NOMO-1 treated with DMSO at 0.1 percent for 48 hours (cell line): ENCODE results near the gene CFAP46.
"Not testable (repeated sequence)": the region's sequence is repeated elsewhere in the genome, so short reads cannot be mapped to it uniquely, and the experiment has no call there.

Source experiments
- DNase-seq: peaks from one replicate; lab custom pipeline; 2025; ENCODE audit not compliant: unreplicated experiment; lab: John Stamatoyannopoulos, UW

Gene CFAP46

DNA sequence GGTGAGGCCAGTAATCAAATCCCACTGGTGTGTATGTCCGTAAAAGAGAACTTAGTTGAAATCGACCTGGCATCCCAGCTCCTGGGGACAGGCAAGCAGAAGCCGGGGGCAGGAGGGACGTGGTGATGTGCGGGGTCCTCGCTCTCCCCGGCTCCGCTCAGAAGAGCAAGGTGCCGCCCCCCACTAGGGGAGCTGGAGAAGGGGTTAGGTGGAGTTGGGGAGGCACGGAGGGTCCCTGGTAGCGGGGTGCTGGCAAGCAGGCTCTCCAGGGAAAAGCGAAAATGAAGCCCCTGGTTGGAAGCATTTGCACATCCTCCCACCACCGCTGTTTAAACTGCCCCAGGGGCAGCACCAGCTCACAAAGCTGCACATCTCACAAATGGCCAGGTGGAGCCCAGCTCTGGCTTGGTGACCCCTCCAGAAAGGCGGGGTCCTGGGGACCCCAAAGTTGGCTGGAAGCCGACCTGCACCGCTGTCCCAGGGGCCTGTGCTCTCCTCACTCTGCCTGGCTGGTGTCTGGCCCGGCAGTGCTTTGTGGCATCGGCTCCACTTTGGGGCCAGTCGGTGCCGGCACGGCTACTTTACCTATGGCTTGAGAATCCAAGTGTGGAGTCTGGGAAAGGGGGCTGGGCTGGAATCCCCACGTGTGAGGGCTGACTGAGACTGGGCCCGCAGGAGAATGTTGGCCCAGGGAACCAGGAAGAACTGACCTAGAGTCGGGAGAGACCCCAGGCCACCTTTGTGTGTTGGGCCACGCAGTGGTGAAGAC lies 2.9 kb upstream of the CFAP46 start:
- no peak for DNase-seq

DNA sequence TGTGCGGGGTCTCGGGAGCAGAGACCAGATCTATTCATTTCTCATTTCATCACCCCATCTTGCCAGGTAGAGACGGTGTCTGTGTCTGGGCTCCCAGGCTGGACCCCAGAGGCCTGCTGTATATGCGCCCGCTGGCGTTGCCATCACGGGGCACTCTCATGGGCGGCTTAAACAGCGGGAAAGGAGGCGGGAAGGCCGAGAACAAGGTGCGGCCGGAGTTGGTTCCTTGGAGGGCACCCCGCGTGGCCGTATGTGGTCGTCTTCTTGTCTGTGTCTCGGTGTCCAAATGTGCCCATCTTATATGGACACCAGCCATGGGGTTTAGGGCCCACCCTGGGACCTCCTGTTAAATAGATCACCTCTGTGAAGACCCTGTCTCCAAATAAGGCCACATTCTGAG lies 2.1 kb upstream of the CFAP46 start:
- no peak for DNase-seq

DNA sequence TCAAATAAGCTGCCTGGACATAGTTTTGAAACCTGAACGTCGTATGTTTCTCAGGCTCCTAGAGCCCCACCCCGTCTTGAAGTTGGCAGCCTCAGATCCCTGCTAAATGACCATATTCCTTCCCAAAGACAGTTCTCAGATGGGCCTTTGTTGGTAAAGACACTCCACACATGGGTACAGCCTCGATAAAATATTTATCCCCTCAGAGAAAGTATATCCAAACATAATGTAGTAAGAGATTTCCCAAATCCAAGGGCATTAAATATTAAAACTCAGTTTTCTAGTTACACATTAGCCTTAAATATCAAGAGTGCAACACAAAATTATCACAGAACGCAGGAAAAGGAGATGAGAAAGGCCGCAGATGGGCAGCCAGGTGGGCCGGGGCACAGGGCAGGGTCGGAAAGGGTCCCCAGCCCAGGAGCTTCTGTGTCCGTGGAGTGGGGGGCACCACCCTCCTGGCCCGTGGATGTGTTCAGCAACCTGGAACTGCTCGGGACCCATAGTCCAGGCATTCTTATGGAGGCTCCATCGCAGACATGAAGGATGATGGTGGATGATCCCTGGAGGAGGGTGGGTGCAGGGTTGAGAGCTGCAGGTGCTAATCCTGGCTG lies 1.5 kb upstream of the CFAP46 start:
- DNase-seq, result no peak

DNA sequence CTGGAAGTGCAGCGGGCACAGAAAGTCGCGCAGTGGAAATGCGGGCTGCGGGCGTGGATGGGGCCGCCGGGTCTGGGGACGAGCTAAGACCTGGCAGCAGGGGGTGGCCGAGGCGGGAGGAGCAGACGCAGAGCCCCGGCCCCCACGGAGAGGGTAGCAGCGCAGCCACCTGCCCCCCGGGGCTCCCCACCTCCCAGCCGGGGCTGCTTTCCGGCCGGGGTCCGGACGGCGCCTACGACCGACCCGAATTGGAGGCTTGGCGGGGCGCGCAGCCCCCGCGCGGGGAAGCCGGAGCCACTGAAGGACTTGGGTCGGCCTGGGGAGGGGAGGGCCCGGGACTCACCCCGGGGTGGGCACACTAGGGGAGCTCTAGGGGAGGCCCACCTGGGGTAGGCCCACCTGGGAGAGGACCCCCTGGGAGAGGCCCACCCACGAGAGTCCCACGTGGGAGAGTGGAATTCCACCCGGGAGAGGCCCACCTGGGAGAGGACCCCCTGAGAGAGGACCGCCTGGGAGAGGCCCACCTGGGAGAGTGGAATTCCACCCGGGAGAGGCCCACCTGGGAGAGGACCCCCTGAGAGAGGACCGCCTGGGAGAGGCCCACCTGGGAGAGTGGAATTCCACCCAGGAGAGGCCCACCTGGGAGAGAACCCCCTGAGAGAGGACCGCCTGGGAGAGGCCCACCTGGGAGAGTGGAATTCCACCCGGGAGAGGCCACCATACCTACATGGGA lies 854 bp upstream of the CFAP46 start:
- no peak for DNase-seq

DNA sequence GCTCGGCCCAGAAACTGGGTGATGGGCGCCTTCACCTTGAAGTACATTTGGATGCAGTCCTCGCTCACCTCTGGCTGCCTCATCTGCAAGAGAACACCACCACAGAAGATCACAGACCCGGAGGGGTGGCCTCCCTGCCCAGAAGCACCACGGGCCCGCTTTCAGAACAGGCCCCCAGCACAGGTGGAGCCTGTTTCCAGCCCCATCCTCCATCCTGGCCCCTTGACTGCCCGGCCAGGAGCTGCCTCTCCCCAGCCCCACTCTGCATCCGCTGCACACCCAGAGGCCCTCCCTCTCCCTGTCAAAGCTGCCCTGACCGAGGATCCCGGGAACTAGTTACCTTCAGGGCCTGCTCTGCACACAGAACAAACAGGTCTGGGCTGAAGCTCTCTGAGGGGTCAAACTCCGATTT lies 724 bp downstream of the CFAP46 start:
- no peak for DNase-seq

DNA sequence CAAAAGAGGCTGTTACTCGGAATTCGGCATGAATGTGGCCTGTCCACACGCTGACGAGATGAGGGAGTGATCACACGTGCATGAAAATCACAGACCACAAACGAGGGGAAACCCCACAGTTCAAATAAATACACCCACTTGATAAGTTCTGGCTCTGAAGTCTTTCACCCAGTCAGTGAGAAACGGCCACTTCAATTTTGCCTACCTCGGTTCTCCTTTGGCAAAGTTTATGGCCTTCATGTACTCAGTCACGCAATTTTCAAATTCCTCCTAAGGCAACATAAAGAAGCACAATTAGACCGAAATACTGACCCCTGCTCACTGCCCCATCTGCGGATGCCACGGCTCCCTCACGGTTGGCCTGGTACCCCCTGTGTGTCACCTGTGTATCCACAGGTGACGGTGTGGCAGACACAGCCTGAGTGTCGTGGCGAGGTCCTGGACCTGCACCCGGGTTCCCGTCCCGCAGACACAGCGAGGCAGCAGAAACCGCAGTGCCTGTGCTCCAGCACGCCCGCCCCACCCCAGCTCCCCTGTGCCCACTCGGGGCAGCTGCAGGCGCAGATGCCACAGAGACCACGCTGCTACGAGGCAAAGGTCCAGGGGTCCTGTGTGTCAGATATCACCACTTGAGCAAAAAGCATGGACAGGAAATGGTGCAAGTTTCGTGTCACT lies 1.4 kb downstream of the CFAP46 start:
- no peak for DNase-seq

DNA sequence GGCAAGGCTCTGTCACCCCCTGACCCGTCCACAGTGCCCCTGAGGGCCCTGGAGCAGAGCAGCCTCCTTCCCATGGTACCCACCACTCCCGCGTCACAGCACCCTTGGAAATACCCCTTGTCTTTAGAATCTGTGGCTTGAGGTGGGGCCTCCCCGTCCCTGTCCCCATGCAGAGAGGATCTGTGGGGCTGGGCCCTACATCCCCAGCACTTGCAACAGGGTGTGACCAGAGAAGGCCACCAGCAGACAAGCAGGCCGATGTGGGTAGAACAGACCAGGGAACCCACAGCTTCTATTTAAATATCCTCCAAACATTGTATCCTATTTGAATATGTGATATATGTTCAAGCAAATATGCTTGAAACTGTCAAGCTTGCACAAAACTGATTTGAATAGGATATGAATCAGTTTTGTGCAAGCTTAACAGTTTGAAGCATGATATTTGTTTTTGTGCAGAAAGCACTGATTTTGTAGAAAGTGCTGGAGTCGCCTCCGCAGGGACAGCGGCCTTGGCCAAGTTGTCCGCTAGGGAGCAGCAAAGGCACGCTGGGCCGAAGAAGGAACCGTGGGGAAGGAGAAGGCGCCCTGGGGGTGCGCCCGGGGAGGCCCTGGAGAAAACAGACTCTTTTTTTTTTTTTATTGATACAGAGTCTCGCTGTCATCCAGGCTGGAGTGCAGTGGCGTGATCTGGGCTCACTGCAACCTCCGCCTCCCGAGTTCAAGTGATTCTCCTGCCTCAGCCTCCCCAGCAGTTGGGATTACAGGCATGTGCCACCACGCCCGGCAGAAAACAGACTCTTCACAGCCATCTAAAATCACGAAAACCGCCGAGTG lies 2.2 kb downstream of the CFAP46 start:
- peak; percentile 53 for DNase-seq

DNA sequence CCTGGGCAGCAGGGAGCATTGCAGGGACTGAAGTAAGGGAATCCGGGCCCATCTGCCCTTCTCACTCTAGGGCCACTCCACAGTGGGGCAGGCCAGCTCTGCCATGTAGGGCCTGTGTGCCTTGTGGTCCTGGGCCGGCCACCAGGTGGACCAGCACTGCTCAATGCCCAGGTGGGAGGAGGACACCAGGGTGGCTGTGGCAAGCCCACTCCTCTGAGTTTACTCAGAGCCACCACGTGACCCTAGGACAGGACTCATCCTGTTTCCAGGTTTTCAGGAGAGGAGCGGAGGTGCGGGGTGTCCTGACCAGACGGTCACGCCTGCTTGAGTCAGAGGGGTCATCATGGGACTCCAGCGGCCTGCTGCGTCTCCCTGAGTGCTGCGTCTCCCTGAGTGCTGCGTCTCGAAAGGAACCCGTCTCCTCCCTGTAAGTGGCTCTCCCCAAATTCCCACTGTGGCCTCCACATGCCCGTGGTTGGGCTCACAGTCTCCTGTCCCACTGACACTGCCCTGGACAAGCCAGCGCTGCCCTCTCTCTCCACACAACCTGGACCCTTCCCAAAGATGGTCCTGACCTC lies 2.9 kb downstream of the CFAP46 start:
- no peak for DNase-seq

DNA sequence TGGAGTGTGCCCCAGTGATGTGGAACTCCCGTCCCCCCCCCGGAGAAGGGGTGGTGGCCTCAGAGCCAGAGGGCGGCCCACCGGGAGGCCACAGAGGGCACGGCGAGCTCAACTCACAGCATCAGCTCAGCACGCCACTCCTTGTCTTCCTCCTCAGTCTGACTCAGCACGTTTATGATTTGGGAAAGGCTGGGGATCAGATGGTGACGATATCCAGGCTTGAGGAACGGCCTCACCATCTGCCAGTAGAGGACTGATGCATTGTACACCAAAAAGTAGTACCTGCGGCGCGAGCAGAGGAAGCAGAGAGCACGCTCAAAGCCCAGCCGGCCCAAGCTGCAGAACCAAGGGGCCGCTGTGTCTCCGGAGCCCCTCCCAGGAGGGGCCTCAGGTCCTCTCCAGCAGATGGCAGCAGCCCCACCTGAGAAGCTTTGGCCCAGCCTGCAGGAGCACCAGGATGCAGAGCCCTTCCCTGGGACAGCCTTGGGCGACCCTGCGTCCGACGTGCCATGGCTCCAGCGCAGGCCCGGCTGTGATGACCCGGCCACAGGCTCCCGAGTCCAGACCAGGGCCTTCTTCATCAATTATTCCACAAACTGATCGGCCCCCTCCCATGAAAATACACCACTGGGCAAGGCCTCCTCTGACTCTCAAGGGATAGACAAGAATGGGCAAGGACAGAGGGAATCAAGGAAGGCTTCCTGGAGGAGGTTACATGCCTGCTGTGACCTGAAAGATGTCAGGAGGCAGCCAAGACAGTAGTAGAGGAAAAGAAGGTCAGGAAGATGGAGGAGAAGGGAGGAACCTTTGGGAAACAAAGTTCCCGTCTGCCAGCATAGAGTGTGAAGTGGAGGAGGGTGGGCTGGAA lies 3.7 kb downstream of the CFAP46 start:
- no peak for DNase-seq

DNA sequence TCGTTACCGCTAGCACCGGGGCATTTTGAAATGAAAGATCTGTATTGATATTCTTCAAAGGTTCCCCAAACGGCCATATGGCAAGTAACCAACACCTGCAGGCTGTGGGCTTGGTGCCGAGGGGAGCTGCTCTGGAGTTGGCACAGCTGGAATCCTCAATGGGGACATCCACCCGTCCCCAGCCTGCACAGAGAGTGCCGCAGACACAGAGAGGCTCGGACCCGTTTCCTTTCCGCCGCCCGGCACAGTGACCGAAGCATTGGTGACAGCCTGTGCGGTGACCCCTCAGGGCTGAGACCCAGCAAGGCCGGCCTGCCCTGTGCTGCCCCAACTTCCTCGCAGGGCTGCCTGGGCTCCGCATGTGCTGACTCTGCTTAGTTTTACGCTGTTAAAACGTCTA lies 4.5 kb downstream of the CFAP46 start:
- no peak for DNase-seq

DNA sequence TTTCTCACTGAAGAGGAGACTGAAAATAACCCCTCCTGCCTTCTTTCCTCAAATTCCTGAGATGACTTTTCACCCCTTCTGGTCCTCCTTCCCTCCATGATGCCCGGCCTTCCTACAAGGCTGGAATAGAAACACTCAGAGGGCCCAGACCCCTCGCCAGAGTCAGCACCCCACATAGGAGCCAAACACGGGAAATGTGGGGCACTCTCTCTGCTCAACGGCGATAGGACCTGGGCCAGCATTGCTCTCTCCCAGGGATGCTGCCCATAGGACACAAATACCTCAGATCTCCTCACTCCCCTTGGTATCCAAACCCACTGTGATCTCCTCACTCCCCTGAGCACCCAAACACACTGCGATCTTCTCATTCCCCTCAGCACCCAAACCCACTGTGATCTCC lies 7.4 kb downstream of the CFAP46 start:
- DNase-seq, result no peak

DNA sequence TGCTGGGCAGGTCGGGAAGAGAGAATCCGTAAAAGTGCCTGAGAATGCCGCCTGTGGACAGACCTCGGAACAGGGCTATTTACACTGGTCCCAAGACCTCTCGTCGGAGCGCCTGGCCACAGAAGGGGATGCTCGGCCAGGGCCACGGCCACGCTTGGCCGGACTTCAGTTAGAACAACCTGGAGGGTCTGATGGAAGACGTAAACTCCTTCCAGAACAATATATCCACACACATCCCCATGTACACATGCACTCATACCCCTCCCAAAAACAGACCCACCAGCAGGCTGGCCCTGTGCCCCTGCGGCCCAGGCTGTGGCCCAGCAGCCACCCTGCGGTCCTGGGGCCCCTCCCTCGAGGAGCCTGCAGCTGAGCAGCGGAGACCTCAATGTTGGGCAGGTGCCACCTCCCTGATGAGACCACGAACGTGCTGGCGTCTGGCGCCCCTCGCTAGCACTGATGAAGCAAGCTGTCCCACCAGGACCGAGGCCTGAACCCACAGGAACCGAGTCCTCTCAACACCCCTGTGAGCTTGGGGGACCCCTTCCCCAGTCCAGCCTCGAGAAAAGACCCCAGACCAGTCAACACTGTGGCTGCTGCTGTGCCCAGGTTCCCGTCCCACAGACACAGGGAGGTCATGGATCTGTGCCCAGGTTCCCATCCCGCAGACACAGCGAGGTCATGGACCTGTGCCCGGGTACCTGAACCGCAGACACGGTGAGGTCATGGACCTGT lies 8.9 kb downstream of the CFAP46 start:
- DNase-seq, result no peak

DNA sequence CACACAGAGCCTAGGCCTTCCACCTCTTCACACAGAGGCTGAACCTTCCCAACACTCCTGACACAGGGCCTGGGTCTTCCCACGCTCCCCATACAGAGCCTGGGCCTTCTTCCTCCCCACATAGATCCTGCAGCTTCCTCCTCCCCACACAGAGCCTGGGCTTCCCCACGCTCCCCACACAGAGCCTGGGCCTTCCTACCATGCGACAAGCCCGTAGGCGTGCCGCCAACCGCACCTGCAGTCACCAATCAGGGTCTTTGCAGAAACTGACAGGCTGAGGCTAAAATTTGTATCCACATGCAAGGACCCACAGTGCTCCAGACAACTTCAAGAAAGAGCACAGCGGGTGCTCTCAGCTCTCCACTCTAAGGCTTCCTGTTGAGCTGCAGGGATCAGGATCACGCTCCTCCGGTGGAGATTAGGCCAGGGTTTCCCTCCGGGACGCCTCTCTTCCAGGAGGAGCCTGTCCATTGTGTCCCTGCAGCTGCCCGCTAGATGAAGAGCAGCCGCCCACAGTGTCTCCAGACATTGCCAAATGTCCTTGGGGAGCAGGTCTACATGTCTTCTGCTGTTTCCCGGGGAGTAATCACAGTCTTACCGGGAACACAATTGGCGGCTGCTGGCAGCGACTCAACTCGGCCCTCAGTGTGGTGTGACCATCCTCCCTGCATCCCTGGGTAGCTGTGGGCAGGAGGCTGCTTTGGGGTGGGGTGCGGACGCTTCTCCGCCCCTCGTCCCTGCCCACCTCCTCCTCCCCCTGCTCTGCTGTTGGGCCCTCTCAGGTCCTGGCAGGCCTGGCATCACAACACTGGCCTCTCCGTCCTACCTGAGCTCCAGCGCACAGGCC lies 9.7 kb downstream of the CFAP46 start:
- DNase-seq, result no peak

DNA sequence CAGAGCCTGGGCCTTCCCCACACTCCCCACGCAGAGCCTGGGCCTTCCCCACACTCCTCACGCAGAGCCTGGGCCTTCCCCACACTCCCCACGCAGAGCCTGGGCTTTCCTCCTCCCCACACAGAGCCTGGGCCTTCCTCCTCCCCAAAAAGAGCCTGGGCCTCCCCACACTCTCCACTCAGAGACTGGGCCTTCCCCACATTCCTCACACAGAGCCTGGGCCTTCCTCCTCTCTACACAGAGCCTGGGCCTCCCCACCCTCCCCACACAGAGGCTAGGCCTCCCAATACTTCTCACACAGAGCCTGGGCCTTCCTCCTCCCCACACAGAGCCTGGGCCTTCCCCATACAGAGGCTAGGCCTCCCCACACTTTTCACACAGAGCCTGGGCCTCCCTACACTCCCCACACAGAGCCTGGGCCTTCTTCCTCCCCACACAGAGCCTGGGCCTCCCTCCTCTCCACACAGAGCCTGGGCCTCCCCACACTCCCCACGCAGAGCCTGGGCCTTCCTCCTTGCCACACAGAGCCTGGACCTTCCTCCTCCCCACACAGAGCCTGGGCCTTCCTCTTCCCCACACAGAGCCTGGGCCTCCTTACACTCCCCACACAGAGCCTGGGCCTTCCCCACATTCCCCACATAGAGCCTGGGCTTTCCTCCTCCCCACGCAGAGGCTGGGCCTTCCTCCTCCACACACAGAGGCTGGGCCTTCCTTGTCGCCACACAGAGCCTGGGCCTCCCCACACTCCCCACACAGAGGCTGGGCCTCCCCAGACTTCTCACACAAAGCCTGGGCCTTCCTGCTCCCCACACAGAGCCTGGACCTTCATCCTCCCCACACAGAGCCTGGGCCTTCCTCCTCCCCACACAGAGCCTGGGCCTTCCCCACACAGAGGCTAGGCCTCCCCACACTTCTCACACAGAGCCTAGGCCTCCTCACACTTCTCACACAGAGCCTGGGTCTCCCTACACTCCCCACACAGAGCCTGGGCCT lies 10.8 kb downstream of the CFAP46 start:
- DNase-seq, result not testable (repeated sequence)

DNA sequence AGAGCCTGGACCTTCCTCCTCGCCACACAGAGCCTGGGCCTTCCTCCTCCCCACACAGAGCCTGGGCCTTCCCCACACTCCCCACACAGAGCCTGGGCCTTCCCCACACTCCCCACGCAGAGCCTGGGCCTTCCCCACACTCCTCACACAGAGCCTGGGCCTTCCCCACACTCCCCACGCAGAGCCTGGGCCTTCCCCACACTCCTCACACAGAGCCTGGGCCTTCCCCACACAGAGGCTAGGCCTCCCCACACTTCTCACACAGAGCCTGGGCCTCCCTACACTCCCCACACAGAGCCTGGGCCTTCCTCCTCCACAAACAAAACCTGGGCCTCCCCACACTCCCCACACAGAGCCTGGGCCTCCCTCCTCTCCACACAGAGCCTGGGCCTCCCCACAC lies 11.7 kb downstream of the CFAP46 start:
- not testable (repeated sequence) for DNase-seq

DNA sequence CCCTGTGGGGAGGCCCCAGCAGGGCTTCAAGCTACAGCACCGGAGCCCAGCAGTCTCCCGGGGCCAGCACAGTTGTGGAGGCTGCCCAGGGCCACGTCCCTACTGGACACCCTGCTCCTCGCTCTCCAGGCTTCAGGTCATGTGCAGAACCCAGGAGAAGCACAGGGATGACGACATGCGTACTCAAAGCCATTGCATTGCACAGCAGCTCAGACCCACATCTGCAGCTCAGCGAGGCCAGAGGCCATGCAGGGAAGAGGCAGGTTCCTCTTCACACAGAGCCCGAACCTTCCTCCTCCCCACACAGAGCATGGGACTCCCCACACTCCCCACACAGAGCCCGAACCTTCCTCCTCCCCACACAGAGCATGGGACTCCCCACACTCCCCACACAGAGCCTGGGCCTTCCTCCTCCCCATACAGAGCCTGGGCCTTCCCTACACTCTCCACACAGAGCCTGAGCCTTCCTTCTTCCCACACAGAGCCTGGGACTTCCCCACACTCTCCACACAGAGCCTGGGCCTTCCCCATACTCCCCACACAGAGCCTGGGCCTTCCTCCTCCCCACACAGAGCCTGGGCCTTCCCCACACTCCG lies 12.3 kb downstream of the CFAP46 start:
- DNase-seq, result no peak
